ENCODE results near the gene INCENP.
"Not testable (repeated sequence)": the region's sequence is repeated elsewhere in the genome, so short reads cannot be mapped to it uniquely, and the experiment has no call there.

INCENP gene

GRCh38 chr11:62123669-62124185 is at the start of gene INCENP:
Gene INCENP (plus strand): TSS chr11:62124011. CDS start chr11:62128162, 4,151 bp downstream.
- DNase-seq, result peak; percentile 100

- no peak for DNase-seq
Measured at GRCh38 chr11:62075438-62075837, 48.4 kb upstream of the INCENP start.

- DNase-seq, result no peak
Measured at GRCh38 chr11:62077132-62077531, 46.7 kb upstream of the INCENP start.

GRCh38 chr11:62081378-62082291 is 42.2 kb upstream of the INCENP start:
- peak; percentile 55 for DNase-seq

GRCh38 chr11:62082292-62082657 is 41.5 kb upstream of the INCENP start:
- DNase-seq, result no peak

GRCh38 chr11:62084801-62085200 is 39.0 kb upstream of the INCENP start:
- not testable (repeated sequence) for DNase-seq

- DNase-seq, result no peak
Measured at GRCh38 chr11:62087694-62088093, 36.1 kb upstream of the INCENP start.

- DNase-seq, result no peak
Measured at GRCh38 chr11:62088331-62088933, 35.4 kb upstream of the INCENP start.

- DNase-seq, result no peak
Measured at GRCh38 chr11:62103141-62103540, 20.7 kb upstream of the INCENP start.

- no peak for DNase-seq
Measured at GRCh38 chr11:62103986-62104385, 19.8 kb upstream of the INCENP start.

- DNase-seq, result no peak
Measured at GRCh38 chr11:62104816-62105653, 18.8 kb upstream of the INCENP start.

- DNase-seq, result no peak
Measured at GRCh38 chr11:62105667-62106191, 18.1 kb upstream of the INCENP start.

- peak; percentile 81 for DNase-seq
Measured at GRCh38 chr11:62108017-62108750, 15.6 kb upstream of the INCENP start.

GRCh38 chr11:62108971-62109404 is 14.8 kb upstream of the INCENP start:
- DNase-seq, result no peak

GRCh38 chr11:62115085-62115694 is 8.6 kb upstream of the INCENP start:
- no peak for DNase-seq

- DNase-seq, result no peak
Measured at GRCh38 chr11:62116451-62116850, 7.4 kb upstream of the INCENP start.

- no peak for DNase-seq
Measured at GRCh38 chr11:62119569-62119968, 4.2 kb upstream of the INCENP start.

GRCh38 chr11:62120001-62120400 is 3.8 kb upstream of the INCENP start:
- DNase-seq, result no peak

- no peak for DNase-seq
Measured at GRCh38 chr11:62120431-62120830, 3.4 kb upstream of the INCENP start.

- no peak for DNase-seq
Measured at GRCh38 chr11:62122076-62122475, 1.7 kb upstream of the INCENP start.
